ENCODE measurements around the gene OR52B6.

GRCh38 chr11:5534046-5534445, 46.6 kb upstream of the OR52B6 start:
- TF ChIP-seq JUND (IDR thresholded peaks at IDR 0.05) (no peak), GABPA (IDR thresholded peaks at IDR 0.05 in 1 of 2, conservative IDR thresholded peaks at IDR 0.05 in 1 of 2) (no peak), CTCF (IDR thresholded peaks at IDR 0.05; ENCODE audit: low read depth, low read length, missing input control) (no peak), RAD21 (IDR thresholded peaks at IDR 0.05) (no peak), ZBTB33 (IDR thresholded peaks at IDR 0.05) (no peak), ATF3 (IDR thresholded peaks at IDR 0.05) (no peak), MAX (IDR thresholded peaks at IDR 0.05) (no peak), RXRA (IDR thresholded peaks at IDR 0.05) (no peak), YY1 (IDR thresholded peaks at IDR 0.05) (no peak)

Measured in liver (tissue), 3 donors.